Right renal pelvis (tissue), 4 donors: ENCODE results near the gene TRIM29. TPM values are rescaled to one million over a fixed set of nuclear protein-coding genes. Genes with fewer than 3 reads are reported as not detected.
A peak's percentile ranks its signal among the peaks of the same experiment; 100 is the strongest.

Experiments
- DNase-seq, 4 donors: peaks; one replicate each; pipeline ENCODE4 v3.0.0-alpha.2; 2013; ENCODE audit warnings: low read depth in 4 of 4, low spot score in 3 of 4, missing footprints in 1 of 4
- polyA plus RNA-seq, 4 donors: library from polyadenylated mRNA; unstranded; fragments of 120-200 nt; gene quantifications; one replicate each; pipeline ENCODE4 v1.2.1, GENCODE V29; 2013; ENCODE audit not compliant: insufficient read length in 4 of 4

TRIM29 gene
- polyA plus RNA-seq, 4 donors = 0.72 to 3.9 (median 2.4) TPM

DNA sequence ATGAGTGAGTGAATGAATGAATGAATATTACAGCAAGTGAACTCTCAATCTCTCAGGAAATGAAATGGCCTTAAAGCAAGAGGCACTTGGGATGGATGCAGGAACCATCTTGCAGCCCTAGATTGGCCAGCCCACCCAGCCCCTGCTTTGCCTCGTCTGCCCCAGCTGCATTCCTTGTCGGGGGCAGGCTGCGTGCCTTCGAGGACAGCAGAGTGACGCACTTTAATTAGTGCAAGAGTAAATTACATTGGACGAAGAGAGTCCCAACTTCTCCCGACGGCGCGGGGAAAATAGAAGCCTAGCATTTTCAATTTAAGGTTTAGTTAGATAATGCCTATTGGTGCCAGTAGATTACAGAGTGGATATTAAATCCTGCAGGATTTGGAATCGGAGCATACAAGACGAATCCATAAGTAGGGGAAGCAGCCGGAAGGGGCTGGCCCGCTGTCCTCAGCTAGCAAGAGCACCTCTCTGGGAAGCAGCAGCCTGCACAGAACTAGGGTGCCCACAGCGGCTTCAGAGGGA lies 33.8 kb downstream of the TRIM29 start:
- DNase-seq = no peak

DNA sequence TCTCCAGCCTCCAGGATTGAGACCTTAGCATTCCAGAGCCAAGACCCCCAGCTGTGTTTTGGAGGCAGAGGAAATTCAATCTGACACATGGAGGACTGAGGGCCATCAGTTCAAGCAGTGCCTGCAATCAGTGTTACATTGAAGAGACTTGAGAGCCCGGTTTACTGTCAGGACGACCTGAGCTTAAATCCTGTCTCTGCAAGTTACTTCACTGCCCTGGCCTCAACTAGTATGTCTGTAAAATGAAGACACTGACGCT lies 35.1 kb downstream of the TRIM29 start:
- no peak for DNase-seq

DNA sequence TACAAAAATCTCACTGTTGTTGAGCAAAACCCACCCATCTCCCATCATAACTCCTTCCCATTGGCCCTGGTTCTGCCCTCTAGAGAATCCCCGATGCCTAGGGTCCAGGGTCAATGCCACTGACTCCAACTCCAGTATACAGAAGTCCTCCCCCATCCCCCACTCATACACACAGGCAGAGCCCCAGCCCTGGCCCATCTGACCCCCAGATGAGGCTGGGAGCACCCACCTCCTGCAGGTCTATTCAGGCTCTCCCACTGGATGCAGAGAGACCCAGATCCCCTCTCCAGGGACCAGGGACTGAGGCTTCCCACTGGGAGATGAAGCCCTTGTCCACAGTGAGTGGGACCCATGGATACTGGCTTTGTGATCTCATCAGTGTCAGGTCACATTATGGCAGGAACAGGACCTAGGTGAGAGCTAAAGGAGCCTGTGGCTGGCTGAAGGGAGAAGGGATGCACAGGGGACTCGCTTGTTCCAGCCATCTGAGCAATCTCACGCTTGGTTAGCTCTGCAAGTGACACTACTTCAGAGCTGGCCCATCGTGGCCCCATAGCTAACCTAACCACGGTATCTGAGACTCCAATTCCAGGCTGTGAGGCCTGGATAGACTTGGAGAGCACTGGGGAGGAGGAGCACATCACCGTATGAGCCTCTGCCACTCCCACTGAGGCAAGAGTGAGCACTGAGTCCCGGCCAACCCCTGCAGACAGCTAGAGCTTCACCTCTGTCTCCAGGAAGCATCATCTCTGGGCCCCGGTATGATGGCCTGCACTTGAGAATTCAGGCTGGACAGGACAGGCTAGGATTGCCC lies 35.7 kb downstream of the TRIM29 start:
- no peak for DNase-seq

DNA sequence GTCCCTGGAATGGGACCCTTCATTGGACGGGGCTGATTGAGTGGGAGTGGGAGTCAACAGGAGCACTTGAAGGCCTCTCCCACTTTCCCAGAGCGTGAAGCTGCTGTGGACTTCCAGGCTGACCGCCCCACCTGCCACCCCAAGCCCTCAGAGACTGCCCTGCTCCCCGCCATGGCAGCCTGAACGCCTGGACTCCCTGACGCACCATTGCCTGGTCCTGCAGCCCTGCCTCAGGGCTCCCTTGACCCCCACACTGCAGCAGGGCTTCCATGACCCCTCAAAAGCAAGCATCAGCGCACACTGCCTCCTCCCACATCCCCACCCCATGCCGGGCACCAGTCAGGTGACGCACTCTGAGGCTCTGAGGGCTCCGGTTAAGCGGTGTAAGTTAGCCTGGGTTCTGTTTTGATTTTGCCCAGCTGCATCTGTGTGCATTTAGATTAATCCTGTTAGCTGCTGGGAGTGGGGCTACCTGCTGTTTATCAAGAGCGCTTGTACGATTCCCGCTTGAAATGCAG lies 39.4 kb downstream of the TRIM29 start:
- no peak for DNase-seq

DNA sequence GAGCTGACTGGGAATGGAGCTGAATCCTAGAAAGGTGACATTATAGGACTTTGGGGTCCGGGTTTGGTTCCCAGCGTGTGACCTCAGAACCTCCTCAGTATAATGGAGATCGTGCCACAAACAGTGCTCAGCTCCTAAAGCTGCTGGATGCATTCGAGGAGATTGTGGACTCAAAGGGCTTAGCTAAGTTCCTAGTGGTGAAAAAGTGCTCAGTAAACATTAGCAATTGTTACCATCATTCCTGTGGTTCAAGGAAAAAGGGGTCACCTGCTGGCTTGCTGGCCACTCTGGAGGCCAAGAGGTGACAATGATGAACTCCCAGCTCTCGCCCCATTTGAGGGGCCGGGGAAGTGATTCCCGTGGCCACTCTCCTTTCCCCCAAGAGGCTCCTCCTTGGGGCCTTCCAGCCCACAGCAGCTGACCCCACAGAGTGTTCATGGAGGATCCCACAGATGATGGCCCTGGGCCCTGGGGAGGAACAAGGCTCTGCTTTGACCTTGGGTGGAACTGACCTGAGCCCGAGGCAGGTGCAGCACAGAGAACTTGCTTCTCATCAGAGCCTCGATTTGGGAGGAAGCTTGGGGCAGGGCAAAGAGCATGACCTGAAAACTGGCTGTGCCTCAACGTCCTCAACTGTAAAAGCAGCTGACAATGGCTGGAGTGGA lies 40.1 kb downstream of the TRIM29 start:
- no peak for DNase-seq

- peak in 1 of 4 donors; percentile 37 for DNase-seq
These were observed 41.3 kb downstream of the TRIM29 start for GRCh38 chr11:120096369-120097191.

DNA sequence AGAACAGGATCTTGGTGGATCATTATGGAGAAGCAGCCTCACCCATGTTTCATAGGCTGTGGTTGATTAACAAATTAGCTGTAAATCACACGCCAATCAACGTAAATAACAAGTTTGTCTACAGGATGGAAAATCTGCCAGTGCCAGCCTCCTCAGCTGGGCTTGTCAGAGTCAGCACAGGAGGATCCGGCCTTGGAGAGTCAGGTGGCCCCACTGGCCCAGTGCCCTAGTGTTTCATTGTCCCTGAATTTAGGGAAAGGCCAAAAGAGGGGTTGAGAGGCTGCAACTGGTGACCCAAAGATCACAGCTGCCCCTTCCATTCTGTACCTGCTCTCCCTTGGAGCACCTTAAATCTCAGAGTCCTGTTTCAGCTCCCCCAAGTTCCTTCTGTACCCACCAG lies 42.4 kb downstream of the TRIM29 start:
- DNase-seq = no peak

- no peak for DNase-seq
These were observed 46.2 kb downstream of the TRIM29 start for GRCh38 chr11:120091701-120092100.

- no peak for DNase-seq
These were observed 46.8 kb downstream of the TRIM29 start for GRCh38 chr11:120091121-120091520.

DNA sequence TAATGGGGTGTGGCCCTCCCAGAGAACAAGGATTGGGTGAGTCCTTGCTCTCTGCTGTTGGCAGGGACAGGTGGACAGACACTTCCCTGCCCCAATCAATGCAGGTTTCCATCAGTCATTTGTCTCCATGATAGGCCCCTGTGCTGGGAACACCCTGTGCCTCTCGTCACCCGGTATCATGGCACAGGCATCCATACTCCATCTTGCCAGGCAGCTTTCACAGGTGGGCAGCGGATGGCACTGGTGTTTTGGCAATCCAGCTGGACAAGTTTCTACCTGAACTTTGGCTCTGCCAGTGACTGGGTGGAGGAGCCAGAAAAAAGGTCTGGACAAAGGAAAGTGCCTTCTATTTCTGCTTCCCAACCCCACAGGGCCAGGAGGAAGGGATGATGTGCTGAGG lies 47.5 kb downstream of the TRIM29 start:
- no peak for DNase-seq

- DNase-seq = no peak
These were observed 48.6 kb downstream of the TRIM29 start for GRCh38 chr11:120089036-120090001.

GRCh38 chr11:120088056-120088455 lies 49.9 kb downstream of the TRIM29 start:
- no peak for DNase-seq

DNA sequence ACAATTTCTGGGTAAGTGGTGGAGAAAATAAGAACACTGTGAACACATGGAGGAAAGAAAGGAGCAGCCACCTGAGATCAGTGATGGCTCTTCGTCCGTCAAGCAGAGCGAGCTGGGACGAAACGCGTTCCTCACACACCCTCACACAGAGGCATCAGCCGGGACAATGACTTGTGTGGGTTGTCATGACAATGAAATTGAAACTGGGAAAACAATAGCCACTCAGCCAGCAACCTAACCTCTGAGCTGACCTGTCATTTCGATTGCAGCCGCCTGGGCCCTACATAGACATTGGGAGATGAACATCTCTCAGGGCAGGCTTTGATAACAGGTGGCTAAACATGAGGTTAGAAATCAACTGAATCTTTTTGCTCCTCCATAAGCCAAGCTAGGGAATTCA lies 51.3 kb downstream of the TRIM29 start:
- no peak for DNase-seq

DNA sequence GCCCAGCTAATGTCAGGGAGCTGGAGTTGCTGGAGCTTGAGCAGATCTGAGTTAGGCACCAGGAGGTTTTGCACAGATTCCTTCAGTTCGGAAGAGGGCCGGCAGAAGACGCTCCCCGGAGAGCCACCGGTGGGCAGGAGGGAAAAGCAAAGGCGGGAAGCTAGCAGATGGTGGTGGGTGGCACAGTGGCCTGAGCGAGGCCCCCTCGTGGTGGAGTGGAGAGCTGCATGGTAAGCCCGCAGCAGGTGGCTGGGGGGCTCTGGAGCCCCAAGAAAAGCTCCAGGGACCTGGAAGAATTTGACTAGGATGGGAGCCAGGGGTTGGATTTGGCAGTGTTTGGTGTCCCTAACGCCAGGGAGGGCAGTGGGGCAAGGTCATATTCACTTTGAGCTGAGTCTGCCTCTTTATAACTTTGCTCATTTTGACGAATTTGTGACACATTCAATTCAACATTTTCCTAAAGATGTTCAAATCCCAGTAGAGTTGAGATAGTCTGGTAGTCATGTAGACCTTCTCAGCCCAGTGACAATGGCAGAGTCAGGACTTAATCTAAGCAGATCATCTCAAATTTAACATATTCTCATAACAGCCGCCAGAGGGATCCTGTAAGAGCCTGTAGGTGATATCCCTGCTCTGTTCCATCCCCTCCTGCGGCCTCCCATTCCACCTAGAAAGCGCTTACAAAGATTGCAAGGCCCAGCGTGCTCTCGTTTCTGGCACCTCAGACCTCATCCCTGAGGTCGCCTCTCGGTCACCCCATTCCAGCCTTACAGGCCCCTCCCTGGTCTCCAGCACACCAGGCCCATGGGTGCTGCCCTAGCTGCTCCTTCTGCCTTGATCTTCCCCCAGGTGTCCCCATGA lies 57.9 kb downstream of the TRIM29 start:
- DNase-seq = no peak

- no peak for DNase-seq
These were observed 59.5 kb downstream of the TRIM29 start for GRCh38 chr11:120078397-120078796.

DNA sequence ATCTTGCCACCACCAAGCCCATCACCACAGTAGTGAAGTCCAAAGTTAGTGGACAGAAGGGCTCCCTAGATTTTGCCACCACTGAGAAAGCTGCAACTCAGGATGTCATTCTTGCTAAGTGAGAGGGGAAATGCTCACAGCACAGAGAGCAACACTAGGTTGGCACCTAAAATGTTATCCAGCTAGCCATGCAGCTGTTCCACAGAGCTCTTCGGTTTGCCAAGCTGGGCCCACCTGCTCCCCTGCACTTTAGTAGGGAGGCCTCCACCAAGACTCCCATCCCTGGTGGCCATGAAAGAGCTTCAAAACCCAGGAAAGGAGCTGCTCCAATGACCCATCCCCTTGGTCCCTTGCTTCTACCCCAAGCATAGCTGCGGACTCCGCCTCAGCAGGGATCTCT lies 63.8 kb downstream of the TRIM29 start:
- DNase-seq = no peak

GRCh38 chr11:120073196-120073595 lies 64.7 kb downstream of the TRIM29 start:
- no peak for DNase-seq

GRCh38 chr11:120068114-120068573 lies 69.8 kb downstream of the TRIM29 start:
- peak; percentile 58 to 82 (median 76) for DNase-seq
